ENCODE results near the gene NDUFB11.
"Not testable (repeated sequence)": the region's sequence is repeated elsewhere in the genome, so short reads cannot be mapped to it uniquely, and the experiment has no call there.

Gene NDUFB11

DNA sequence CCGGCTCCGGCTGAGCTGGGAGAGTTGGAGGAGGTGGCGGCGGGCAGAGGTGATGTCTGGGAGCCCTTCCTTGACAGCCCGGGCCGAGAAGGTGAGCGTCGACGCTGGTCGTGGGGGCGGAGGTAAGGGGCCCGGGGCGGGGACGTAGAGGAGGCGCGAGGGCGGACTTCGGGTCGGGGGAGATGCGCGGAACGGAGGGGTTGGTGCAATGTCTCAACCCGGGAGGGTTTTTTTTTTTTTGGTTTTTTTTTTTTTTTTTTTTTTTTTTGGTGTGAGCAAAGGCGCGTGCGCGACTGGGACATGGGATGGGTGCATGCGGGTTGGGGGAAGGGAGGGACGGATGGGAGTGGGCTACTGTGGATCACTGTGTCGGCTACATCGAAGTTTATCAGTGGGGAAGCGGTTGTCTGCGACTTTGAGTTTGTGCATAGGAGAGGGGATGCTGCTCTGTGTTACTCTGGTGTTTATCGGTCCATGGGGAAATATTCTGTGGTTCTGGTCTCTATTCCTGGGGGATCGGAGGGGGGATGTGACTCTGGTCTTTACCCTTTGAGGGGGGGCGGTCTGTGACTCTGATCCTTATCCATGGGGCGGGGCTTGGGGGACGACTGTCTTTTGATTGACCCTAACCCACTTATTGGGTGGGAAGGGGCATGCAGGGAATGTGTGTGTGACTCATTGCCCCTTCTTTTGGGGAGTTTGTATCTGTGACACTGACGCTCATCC is 1.1 kb upstream of the NDUFB11 start:
- no peak for DNase-seq

DNA sequence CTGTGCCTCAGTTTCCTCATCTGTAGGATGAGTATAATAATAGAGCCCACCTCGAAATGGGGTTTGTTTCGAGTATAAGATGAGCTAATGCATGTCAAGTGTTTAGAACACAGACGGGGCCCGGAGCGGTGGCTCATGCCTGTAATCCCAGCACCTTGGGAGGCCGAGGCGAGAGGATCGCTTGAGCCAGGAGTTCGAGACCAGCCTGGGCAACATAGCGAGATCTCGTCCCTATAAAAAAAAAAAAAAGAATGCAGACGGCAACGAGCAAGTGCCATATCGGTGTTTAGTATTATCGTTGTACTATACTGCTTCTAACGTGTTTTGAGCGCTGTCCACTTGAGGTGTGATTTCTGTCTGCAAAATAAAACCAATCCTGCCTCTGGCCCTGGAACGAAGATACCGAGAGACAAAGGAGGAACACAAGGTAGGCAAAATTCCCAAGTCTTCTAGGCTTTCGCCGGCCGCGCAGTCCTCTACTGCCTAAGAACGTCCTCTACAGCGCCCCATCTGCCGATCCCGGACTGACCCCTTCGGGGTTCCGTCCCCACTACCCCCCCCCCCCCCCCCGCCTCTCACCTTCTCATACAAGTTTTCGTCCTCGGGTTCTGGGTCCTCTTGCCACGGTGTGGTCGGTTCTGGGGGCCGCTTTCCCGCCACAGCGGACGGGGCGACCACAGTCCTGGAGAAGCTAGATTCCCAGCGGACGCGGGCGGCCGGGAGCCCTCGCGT is 442 bp downstream of the NDUFB11 start:
- no peak for DNase-seq

DNA sequence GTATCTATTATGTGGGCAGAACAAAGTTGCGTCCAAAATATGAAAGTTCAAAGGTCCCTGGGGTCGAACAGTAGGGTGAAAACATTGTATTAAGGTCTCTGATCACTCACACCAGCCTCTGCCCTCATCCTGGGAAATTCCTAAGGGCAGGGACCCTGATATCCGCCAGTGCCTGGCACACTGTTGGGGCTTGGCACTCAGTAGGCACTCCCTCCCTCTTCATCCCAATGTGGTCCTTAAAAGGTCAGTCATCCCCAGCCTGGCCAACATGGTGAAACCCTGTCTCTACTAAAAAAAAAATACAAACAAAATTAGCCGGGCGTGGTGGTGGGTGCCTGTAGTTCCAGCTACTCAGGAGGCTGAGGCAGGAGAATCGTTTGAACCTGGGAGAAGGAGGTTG is 6.3 kb downstream of the NDUFB11 start:
- no peak for DNase-seq

DNA sequence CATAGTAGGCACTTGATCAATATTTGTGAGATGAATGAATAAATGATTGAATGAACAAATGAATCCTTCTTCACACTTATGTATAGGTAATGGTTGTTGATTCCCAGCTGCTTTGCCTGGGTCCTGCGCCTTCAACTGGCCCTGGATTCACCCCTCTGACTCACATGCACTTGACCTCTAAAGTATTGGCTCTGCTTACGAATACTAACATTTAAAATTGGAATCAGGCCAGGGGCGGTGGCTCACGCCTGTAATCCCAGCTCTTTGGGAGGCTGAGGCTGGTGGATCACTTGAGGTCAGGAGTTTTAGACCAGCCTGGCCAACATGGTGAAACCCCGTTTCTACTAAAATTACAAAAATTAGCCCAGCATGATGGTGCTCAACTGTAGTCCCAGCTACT is 8.9 kb downstream of the NDUFB11 start:
- DNase-seq = not testable (repeated sequence)

DNA sequence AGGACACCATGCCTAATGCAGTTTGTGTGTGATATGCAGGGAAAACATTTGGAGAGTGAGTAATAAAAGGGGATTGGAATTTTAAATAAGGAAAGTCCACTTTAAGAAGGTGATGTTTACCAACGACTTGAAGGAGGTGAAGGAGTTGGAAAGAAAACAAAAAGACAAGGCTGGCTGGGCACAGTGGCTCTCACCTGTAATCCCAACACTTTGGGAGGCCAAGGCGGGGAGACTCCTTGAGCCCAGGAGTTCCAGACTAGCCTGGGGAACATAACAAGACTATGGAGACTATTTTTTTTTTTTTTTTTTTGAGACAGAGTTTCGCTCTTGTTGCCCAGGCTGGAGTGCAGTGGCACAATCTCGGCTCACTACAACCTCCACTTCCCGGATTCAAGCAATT is 11.0 kb downstream of the NDUFB11 start:
- DNase-seq = no peak

DNA sequence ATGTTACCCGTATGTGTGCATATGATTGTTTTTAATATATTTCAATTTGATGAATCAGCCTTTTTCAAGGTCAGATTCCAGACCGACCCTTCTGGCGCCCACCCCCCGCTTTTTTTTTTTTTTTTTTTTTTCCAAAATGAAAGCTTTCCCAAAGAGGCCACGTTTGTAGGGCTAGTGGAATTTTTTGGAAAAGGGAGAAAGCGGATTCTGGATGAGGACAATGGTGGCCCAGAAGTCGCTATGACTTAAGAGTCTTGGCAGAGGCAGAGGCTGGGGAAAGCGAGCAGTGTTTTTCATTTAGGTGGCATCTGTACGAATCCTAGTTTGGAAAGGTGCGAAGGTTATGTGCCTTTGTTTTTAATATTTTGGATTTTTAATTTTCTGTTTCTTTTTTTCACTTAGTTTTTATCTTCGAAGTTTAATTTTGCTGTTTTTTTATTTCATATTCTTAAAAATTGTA is 14.6 kb downstream of the NDUFB11 start:
- DNase-seq = no peak

DNA sequence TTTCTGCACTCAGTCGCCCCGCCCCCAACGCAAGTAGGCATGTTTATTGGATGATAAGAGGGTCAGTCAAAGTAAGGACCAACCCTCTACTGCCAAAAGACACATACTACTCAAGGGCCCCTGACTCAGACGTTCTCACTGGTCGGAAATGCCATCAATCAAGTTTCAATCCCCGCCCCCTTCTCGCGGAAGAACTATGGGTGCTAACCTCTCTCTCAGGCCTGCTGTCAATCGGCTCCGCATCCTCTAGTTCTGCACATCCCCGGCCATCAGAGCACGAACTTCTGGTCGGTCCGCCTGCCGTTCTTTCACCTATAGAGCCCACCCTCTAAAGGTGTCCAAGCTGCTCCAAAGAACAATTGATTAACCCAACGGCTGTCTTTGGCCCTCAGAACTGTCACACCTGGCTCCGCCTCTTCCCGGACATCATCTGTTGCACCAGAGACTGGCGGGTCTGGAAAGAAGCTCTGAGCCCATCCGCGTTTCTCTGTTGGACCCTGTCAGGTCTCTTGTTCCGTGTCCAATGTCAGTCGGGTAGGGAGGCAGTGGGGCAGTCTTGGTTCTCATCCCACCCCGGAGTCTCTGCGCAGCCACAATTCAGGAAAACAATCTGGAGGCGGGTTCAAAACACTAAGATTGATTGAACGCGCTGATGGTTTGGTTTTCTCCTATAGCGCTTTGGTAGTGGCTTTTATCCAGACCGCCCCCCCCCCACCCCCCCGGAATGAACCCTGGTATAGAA is 15.2 kb downstream of the NDUFB11 start:
- DNase-seq = peak; percentile 91

DNA sequence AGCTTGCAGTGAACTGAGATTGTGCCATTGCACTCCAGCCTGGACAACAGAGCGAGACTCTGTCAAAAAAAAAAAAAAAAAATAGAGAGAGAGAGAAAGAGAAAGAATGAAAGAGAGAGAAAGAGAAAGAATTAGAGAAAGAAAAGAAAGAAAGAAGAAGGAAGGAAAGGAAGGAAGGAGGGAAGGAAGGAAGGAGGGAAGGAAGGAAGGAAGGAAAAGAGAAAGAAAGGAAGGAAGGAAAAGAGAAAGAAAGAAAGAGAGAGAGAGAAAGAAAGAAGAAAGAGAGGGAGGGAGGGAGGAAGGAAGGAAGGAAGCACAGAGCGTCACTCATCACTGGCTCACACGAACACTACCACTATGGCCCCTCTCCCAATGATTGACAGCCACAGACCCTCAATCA is 20.0 kb downstream of the NDUFB11 start:
- not testable (repeated sequence) for DNase-seq

DNA sequence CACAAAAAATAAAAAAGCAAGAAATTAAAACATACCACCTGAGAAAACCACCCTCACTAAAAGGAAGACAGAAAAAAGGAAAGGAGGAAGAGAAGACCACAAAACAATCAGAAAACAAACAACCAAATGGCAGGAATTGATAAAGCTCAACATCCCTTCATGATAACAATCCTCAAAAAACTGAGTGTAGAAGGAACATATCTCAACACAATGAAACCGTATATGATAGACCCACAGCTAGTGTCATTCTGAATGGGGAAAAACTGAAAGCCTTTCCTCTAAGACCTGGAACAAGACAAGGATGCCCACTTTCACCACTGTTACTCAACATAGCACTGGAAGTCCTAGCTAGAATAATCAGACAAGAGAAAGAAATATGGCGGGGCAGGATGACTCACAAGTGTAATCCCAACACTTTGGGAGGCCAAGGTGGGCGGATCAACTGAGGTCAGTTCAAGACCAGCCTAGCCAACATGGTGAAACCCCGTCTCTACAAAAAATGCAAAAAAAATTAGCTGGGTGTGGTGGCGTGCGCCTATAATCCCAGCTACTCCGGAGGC is 27.9 kb downstream of the NDUFB11 start:
- DNase-seq = not testable (repeated sequence)

DNA sequence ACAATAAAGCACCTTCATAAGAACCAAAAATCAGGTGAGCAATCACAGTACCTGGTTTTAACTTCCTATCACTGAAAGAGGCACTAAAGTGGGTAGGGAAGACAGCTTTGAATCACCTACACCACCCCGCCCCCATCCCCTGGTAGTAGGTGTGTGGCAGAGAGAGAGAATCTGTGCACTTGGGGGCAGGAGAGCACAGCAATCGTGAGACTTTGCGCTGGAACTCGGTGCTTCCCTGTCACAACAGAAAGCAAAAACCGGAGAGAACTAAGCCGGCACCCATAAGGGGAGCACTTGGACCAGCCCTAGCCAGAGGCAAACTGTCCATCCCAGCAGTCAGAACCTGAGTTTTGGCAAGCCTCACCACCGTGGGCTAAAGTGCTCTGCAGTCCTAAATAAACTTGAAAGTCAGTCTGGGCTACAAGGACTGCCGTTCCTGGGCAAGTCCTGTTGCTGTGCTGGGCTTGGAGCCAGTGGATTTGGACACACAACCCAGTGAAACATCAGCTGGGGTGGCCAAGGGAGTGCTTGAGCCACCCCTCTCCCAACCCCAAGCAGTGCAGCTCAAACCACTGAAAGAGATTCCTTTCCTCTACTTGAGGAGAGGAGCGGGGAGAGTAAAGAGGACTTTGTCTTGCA is 32.1 kb downstream of the NDUFB11 start:
- no peak for DNase-seq

DNA sequence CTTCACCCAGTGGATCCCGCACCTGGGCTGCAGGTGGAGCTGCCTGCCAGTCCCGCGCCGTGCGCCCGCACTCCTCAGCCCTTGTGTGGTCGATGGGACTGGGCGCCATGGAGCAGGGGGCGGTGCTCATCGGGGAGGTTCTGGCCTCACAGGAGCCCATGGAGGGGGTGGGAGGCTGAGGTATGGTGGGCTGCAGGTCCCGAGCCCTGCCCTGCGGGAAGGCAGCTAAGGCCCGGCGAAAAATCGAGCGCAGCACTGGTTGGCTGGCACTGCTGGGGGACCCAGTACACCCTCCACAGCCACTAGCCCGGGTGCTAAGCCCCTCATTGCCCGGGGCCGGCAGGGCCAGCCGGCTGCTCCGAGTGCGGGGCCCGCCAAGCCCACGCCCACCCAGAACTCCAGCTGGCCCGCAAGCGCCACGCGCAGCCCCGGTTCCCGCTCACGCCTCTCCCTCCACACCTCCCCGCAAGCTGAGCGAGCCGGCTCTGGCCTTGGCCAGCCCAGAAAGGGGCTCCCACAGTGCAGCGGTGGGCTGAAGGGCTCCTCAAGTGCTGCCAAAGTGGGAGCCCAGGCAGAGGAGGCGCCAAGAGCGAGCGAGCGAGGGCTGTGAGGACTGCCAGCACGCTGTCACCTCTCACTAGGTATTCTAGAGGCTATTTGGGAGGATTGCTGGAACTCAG is 33.4 kb downstream of the NDUFB11 start:
- not testable (repeated sequence) for DNase-seq

DNA sequence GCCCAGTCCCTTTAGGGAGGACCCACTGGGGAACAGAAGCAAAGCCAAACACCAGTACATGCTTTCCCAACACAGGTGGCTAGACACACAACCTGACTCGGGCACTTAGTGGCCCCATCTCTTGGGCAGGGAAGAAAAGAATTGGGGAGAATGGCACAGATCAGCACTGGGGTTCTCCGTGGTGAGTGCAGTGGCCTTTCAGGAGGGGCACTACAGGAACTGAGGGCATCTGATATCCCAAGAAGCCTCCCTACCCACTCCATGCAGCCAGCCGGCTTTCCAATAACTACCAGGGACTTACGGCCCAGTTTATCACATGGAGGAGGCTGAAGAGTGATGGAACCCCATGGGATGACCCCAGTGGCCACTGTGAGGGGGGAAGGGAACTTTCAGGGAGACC is 43.3 kb downstream of the NDUFB11 start:
- DNase-seq = no peak

DNA sequence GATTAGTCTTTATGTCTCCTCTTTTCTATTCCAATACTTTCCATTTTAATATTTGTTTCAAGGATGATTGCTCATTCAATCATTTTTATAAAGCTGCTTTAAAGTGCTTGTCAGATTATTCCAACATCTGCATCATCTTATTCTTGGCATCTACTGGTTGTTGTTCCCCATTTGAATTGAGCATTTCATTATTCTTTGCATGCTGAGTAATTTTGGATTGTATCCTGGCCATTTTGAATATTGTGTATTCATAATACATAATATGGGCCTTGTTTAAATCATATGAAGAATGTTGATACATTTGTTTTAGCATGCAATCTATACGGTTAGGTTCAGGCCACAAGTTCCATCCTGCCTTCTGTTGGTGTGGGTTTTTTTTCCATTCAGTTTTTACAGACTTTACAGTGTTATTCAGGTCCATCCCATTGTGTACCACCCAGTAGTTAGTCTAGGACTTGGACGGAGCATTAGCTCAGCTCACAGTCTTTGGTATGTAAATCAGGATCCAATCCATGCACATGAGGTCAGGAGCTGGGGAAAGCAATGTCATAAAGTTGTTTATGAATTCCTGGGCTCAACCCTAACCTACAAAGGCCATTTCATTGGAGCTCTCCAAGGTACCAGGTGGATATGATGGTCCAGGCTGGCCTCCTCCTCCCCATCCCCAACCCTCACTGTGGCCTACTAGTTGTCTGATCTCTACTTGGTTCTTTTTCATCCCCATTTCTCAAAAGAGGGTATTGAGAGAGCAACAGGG is 46.0 kb downstream of the NDUFB11 start:
- DNase-seq = no peak

DNA sequence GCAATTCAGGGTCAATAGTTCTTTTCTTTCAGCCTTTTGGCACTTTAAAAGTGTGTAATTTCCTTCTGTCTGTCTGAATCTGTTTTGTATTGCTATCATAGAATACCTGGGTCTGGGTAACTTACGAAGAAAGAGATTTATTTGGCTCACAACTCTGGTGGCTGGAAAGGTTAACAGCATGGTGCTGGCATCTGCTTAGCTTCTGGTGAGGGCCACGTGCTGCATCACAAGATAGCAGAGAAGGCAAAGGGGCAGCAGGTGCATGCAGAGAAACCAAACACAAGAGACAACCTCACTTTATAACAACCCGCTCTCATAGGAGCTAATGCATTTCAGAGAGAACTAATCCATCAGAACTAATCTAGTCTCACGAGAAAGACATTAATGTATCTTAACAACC is 47.5 kb downstream of the NDUFB11 start:
- DNase-seq = no peak

DNA sequence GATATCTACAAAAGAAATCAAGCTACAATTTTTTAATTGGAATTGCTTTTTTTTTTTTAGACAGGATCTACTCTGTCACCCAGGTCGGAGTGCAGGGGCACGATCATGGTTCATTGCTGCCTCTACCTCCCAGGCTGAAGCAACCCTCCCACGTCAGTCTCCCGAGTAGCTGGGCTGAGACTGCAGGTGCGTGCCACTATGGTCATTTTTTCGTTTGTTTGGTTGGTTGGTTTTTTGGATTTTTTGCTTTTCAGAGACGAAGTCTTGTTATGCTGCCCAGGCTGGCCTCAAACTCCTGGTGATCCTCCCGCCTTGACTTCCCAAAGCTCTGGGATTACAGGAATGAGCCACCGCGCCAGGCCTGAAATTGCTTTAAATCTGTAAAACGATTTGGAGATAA is 50.6 kb downstream of the NDUFB11 start:
- no peak for DNase-seq

DNA sequence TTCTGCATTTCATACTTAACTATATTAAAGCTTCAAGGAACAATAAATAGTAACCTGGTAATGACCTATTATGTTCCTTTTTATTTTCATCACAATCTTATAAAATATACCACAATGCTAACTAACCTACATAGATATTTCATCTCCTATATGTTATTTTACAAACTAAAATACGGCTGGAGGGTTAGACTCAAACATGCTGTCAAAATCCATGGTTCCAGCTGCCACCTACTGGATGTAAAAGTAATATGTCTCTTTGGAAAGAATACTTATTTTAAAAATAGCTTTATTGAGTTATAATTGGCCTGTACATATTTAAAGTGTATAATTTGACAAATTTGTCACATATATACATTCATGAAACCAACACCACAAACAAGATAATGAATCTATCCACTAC is 51.3 kb downstream of the NDUFB11 start:
- peak; percentile 10 for DNase-seq
